GM21528 (cell line): ENCODE results near the gene CRNKL1.

Experiments used
- ATAC-seq: cut with Tn5 transposase; IDR thresholded peaks from one replicate; pipeline ENCODE4 v1.9.1; 2021; ENCODE audit warnings: mild to moderate bottlenecking, moderate library complexity; ENCODE audit not compliant: unreplicated experiment, low FRiP score

The CRNKL1 gene

GRCh38 chr20:19986419-19986818 is 65.8 kb downstream of the CRNKL1 start:
- no peak for ATAC-seq
